Measurements from ENCODE around the gene PRR29. TPM values are rescaled to one million over a fixed set of nuclear protein-coding genes. Genes with fewer than 3 reads are reported as not detected.
A peak's percentile ranks its signal among the peaks of the same experiment; 100 is the strongest.

Gene PRR29
- total RNA-seq, 4 donors from 2014 or later: 0.13 TPM; not detected in 3

- DNase-seq (no peak), ATAC-seq (peak in 1 of 2 donors; percentile 2)
- H3K27me3 ChIP-seq: no peaks in the 10 kb centered on the region
- peak in 1 of 2 donors; percentile 11 for TF ChIP-seq POLR2A (IDR thresholded peaks at IDR 0.05)
- no peak for TF ChIP-seq CTCF (IDR thresholded peaks at IDR 0.05 in 4 of 5, conservative IDR thresholded peaks at IDR 0.05 in 1 of 5)
- H3K9me3 ChIP-seq: no peaks in the 10 kb centered on the region
- peak overlapping the region; percentile 96 to 100 (median 99) for H3K27ac ChIP-seq
- in situ Hi-C loops (cut with MboI; ENCODE audit: low sequenced_read_pairs in 4 of 4) (no loop called here), intact Hi-C loops (cut with DNase I; ENCODE audit: low total_unique reads) (no loop called here)
- H3K36me3 ChIP-seq: peaks cover 0 to 21% of the 10 kb centered on the region in 2 donors
- H3K4me3 ChIP-seq: no peak overlapping the region
- peaks cover 53 to 65% of the 10 kb centered on the region in 2 donors for H3K4me1 ChIP-seq
Observed at GRCh38 chr17:63963123-63963522, 35.0 kb upstream of the PRR29 start.

GRCh38 chr17:63966646-63967264 is 31.4 kb upstream of the PRR29 start:
- peak overlapping the region; percentile 98 to 100 (median 99) for H3K27ac ChIP-seq
- no peaks in the 10 kb centered on the region for H3K9me3 ChIP-seq
- no peak for DNase-seq
- intact Hi-C loops (cut with DNase I; ENCODE audit: low total_unique reads): no loop called here
- no peaks in the 10 kb centered on the region for H3K27me3 ChIP-seq
- H3K4me3 ChIP-seq: no peak overlapping the region
- ATAC-seq: no peak
- TF ChIP-seq POLR2A (IDR thresholded peaks at IDR 0.05) (no peak), CTCF (IDR thresholded peaks at IDR 0.05 in 4 of 5, conservative IDR thresholded peaks at IDR 0.05 in 1 of 5) (no peak)
- in situ Hi-C loops (cut with MboI; ENCODE audit: low sequenced_read_pairs in 4 of 4): no loop called here
- peaks cover 31 to 39% of the 10 kb centered on the region in 2 donors for H3K4me1 ChIP-seq
- H3K36me3 ChIP-seq: peaks cover 0 to 50% of the 10 kb centered on the region in 2 donors

- no peak overlapping the region for H3K4me3 ChIP-seq
- peak overlapping the region; percentile 98 to 100 (median 99) for H3K27ac ChIP-seq
- peaks cover 24 to 36% of the 10 kb centered on the region in 2 donors for H3K4me1 ChIP-seq
- TF ChIP-seq CTCF (IDR thresholded peaks at IDR 0.05 in 4 of 5, conservative IDR thresholded peaks at IDR 0.05 in 1 of 5) (no peak), POLR2A (IDR thresholded peaks at IDR 0.05) (no peak)
- DNase-seq (no peak), ATAC-seq (peak; percentile 27 to 33)
- no peaks in the 10 kb centered on the region for H3K27me3 ChIP-seq
- in situ Hi-C loops (cut with MboI; ENCODE audit: low sequenced_read_pairs in 4 of 4): no loop called here
- intact Hi-C loops (cut with DNase I; ENCODE audit: low total_unique reads): no loop called here
- peaks cover 0 to 57% of the 10 kb centered on the region in 2 donors for H3K36me3 ChIP-seq
- no peaks in the 10 kb centered on the region for H3K9me3 ChIP-seq
Observed at GRCh38 chr17:63967953-63968352, 30.2 kb upstream of the PRR29 start.

GRCh38 chr17:63969278-63969677 is 28.9 kb upstream of the PRR29 start:
- Histone ChIP-seq H3K27me3 (no peaks in the 10 kb centered on the region), H3K27ac (peak overlapping the region; percentile 98 to 100 (median 99)), H3K36me3 (peaks cover 0 to 57% of the 10 kb centered on the region in 2 donors), H3K4me3 (no peak overlapping the region), H3K9me3 (no peaks in the 10 kb centered on the region), H3K4me1 (peaks cover 23 to 34% of the 10 kb centered on the region in 2 donors)
- no peak for TF ChIP-seq CTCF (IDR thresholded peaks at IDR 0.05 in 4 of 5, conservative IDR thresholded peaks at IDR 0.05 in 1 of 5)
- DNase-seq (no peak), ATAC-seq (no peak)
- in situ Hi-C loops (cut with MboI; ENCODE audit: low sequenced_read_pairs in 4 of 4): no loop called here
- intact Hi-C loops (cut with DNase I; ENCODE audit: low total_unique reads): no loop called here
